ENCODE measurements around the gene POLN.

DNA sequence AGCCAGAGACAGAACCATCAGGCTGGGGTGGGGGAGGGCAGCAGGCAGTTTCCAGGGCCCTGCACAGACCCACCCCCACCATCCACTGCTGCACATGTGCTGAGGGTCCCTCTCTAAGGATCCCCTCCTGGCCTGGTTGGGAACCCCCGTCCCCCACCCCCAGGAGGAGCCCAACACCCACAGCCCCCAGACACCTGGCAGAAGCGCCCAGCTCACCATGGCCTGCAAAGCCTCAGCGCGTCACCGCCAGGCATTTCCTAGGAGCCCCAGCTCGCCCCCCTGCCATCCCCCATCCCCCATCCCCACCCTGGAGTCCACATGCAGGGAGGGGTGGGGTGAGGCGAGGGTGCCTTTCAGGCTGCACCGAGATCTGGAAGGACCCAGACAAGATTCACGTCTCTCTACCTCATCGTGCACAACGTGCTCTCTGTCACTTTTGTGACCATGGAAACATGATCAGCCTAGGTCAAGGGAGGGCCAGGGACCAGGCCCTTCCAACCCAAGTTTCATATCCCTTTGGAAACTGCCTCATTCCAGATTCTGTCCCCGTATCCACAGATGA, 10.7 kb upstream of the POLN start:
- TF ChIP-seq EZH2 (IDR thresholded peaks at IDR 0.05; ENCODE audit: low read depth, unreplicated experiment): no peak
- TF ChIP-seq, protein P1, sequence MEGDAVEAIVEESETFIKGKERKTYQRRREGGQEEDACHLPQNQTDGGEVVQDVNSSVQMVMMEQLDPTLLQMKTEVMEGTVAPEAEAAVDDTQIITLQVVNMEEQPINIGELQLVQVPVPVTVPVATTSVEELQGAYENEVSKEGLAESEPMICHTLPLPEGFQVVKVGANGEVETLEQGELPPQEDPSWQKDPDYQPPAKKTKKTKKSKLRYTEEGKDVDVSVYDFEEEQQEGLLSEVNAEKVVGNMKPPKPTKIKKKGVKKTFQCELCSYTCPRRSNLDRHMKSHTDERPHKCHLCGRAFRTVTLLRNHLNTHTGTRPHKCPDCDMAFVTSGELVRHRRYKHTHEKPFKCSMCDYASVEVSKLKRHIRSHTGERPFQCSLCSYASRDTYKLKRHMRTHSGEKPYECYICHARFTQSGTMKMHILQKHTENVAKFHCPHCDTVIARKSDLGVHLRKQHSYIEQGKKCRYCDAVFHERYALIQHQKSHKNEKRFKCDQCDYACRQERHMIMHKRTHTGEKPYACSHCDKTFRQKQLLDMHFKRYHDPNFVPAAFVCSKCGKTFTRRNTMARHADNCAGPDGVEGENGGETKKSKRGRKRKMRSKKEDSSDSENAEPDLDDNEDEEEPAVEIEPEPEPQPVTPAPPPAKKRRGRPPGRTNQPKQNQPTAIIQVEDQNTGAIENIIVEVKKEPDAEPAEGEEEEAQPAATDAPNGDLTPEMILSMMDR (conservative IDR thresholded peaks at IDR 0.05; ENCODE audit: low read depth in 2 of 2): no peak
- no peak for TF ChIP-seq POLR2AphosphoS5 (IDR thresholded peaks at IDR 0.05; ENCODE audit: low read depth)
- TF ChIP-seq EZH2phosphoT487 (IDR thresholded peaks at IDR 0.05; ENCODE audit: unreplicated experiment): no peak
- no peak for TF ChIP-seq CREB1 (CRISPR knock-in tag; IDR thresholded peaks at IDR 0.05; ENCODE audit: low read depth)
